NCI-H146 (cell line): Measurements from ENCODE around the gene TCF12.
"Not testable (repeated sequence)": the region's sequence is repeated elsewhere in the genome, so short reads cannot be mapped to it uniquely, and the experiment has no call there.

ENCODE experiments used
- DNase-seq: peaks from one replicate; lab custom pipeline; 2025; lab: John Stamatoyannopoulos, UW

TCF12 gene

GRCh38 chr15:56978898-56979662 lies 60.6 kb downstream of the TCF12 start:
- no peak for DNase-seq

GRCh38 chr15:56980473-56980872 lies 62.0 kb downstream of the TCF12 start:
- no peak for DNase-seq

GRCh38 chr15:56981160-56981559 lies 62.7 kb downstream of the TCF12 start:
- DNase-seq = no peak

GRCh38 chr15:56982987-56983386 lies 64.5 kb downstream of the TCF12 start:
- no peak for DNase-seq

GRCh38 chr15:56984681-56985481 lies 66.4 kb downstream of the TCF12 start:
- DNase-seq = no peak

GRCh38 chr15:56985856-56986255 lies 67.4 kb downstream of the TCF12 start:
- DNase-seq = no peak

- DNase-seq = no peak
These were observed 68.8 kb downstream of the TCF12 start for GRCh38 chr15:56987286-56987685.

- DNase-seq = no peak
These were observed 69.8 kb downstream of the TCF12 start for GRCh38 chr15:56988219-56988618.

- no peak for DNase-seq
These were observed 71.0 kb downstream of the TCF12 start for GRCh38 chr15:56989411-56989924.

- DNase-seq = no peak
These were observed 72.6 kb downstream of the TCF12 start for GRCh38 chr15:56991017-56991416.

GRCh38 chr15:56992725-56993124 lies 74.3 kb downstream of the TCF12 start:
- no peak for DNase-seq

GRCh38 chr15:56994280-56994679 lies 75.8 kb downstream of the TCF12 start:
- no peak for DNase-seq

- no peak for DNase-seq
These were observed 77.6 kb downstream of the TCF12 start for GRCh38 chr15:56996093-56996492.

- DNase-seq = no peak
These were observed 78.5 kb downstream of the TCF12 start for GRCh38 chr15:56996746-56997470.

- no peak for DNase-seq
These were observed 85.0 kb downstream of the TCF12 start for GRCh38 chr15:57003418-57003817.

- no peak for DNase-seq
These were observed 86.8 kb downstream of the TCF12 start for GRCh38 chr15:57005244-57005643.

- DNase-seq = not testable (repeated sequence)
These were observed 89.4 kb downstream of the TCF12 start for GRCh38 chr15:57007797-57008196.

- no peak for DNase-seq
These were observed 92.3 kb downstream of the TCF12 start for GRCh38 chr15:57010724-57011123.

- DNase-seq = no peak
These were observed 94.1 kb downstream of the TCF12 start for GRCh38 chr15:57012556-57012955.

- not testable (repeated sequence) for DNase-seq
These were observed 96.5 kb downstream of the TCF12 start for GRCh38 chr15:57014896-57015295.

GRCh38 chr15:57015360-57015759 lies 96.9 kb downstream of the TCF12 start:
- DNase-seq = no peak

- no peak for DNase-seq
These were observed 97.5 kb downstream of the TCF12 start for GRCh38 chr15:57015897-57016296.
